ENCODE measurements around the gene SRSF9. TPM values are rescaled to one million over a fixed set of nuclear protein-coding genes. Genes with fewer than 3 reads are reported as not detected.

The SRSF9 gene
- total RNA-seq, 2 experiments from 2014 or later: 124 TPM

DNA sequence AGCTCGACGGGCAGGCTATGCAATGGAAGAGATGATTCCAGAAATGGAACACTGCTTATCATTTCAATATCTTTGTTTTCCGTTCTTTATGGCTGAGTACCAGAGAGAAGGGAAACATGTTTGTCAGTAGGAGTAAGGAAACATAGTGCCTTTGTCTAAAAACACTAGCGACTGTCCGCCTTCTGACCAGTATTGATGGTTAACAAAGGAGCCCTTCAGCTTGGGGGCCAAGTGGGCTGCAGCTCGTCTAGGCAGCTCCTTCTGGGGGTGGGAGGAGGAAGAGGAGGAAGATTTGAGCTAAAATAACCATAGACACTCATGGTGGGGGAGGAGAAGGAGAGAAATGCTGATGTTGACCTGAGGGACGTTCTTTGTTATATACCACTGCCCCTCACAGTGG is 44.5 kb upstream of the SRSF9 start:
- intact Hi-C loops (cut with DNase I, micrococcal nuclease): no loop called here
- no peak overlapping the region for H3K4me3 ChIP-seq (ENCODE audit: low read length)
- peaks cover 41% of the 10 kb centered on the region for H3K36me3 ChIP-seq (ENCODE audit: insufficient read depth, low read length)
- Mint-ChIP-seq H3K27ac (no peak overlapping the region), H3K4me3 (no peak overlapping the region), H3K9me3 (no peaks in the 10 kb centered on the region), H3K36me3 (ENCODE audit: low read depth) (peaks cover 43% of the 10 kb centered on the region), H3K27me3 (no peaks in the 10 kb centered on the region), H3K4me1 (ENCODE audit: low read depth) (no peaks in the 10 kb centered on the region)
- no peak overlapping the region for H3K27ac ChIP-seq (ENCODE audit: low read depth in 1 of 2, low read length in 2 of 2)
- ChIA-PET POLR2A (interaction anchor here (0.6 kb wide), 1 partner anchor 38 kb away, joined by 3 read pairs; no protein-coding TSS in a partner anchor), CTCF (interaction anchor here (1.1 kb wide), 1 partner anchor 9 kb away, joined by 4 read pairs; no protein-coding TSS in a partner anchor)
- DNase-seq (no peak), ATAC-seq (ENCODE audit: poor library complexity) (no peak)
- no peaks in the 10 kb centered on the region for H3K27me3 ChIP-seq (ENCODE audit: control insufficient read depth in 1 of 2, insufficient read depth in 2 of 2, low read length in 2 of 2)
- TF ChIP-seq, protein P1, sequence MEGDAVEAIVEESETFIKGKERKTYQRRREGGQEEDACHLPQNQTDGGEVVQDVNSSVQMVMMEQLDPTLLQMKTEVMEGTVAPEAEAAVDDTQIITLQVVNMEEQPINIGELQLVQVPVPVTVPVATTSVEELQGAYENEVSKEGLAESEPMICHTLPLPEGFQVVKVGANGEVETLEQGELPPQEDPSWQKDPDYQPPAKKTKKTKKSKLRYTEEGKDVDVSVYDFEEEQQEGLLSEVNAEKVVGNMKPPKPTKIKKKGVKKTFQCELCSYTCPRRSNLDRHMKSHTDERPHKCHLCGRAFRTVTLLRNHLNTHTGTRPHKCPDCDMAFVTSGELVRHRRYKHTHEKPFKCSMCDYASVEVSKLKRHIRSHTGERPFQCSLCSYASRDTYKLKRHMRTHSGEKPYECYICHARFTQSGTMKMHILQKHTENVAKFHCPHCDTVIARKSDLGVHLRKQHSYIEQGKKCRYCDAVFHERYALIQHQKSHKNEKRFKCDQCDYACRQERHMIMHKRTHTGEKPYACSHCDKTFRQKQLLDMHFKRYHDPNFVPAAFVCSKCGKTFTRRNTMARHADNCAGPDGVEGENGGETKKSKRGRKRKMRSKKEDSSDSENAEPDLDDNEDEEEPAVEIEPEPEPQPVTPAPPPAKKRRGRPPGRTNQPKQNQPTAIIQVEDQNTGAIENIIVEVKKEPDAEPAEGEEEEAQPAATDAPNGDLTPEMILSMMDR (IDR thresholded peaks at IDR 0.05): no peak
- no peaks in the 10 kb centered on the region for H3K4me1 ChIP-seq (ENCODE audit: insufficient read depth, low read length)
- H3K9me3 ChIP-seq (ENCODE audit: control insufficient read depth in 1 of 2, insufficient read depth in 1 of 2, low read length in 2 of 2): no peaks in the 10 kb centered on the region

DNA sequence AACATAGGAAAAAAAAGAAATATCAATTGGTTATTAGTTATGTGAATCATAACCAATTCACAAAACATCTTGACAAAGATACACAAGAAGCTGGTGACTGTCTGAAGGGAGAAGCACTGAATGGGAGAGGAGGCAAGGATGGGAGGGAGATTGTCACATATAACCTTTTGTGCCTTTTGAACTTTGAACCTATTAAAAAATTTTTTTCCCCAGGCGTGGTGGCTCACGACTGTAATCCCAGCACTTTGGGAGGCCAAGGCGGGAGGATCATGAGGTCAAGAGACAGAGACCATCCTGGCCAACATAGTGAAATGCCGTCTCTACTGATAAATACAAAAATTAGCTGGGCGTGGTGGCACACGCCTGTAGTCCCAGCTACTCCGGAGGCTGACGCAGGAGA is 39.0 kb upstream of the SRSF9 start:
- Histone ChIP-seq H3K4me3 (ENCODE audit: low read length) (no peak overlapping the region), H3K4me1 (ENCODE audit: insufficient read depth, low read length) (no peaks in the 10 kb centered on the region), H3K9me3 (ENCODE audit: control insufficient read depth in 1 of 2, insufficient read depth in 1 of 2, low read length in 2 of 2) (no peaks in the 10 kb centered on the region), H3K36me3 (ENCODE audit: insufficient read depth, low read length) (peaks cover 42% of the 10 kb centered on the region), H3K27me3 (ENCODE audit: control insufficient read depth in 1 of 2, insufficient read depth in 2 of 2, low read length in 2 of 2) (no peaks in the 10 kb centered on the region), H3K27ac (ENCODE audit: low read depth in 1 of 2, low read length in 2 of 2) (no peak overlapping the region)
- TF ChIP-seq, protein P1 (IDR thresholded peaks at IDR 0.05): no peak
- CTCF ChIA-PET: no interaction called here
- Mint-ChIP-seq H3K9me3 (no peaks in the 10 kb centered on the region), H3K4me1 (ENCODE audit: low read depth) (no peaks in the 10 kb centered on the region), H3K4me3 (no peak overlapping the region), H3K27ac (no peak overlapping the region), H3K36me3 (ENCODE audit: low read depth) (peaks cover 43% of the 10 kb centered on the region), H3K27me3 (no peaks in the 10 kb centered on the region)
- intact Hi-C loops (cut with DNase I, micrococcal nuclease): no loop called here
- ATAC-seq (ENCODE audit: poor library complexity) (no peak), DNase-seq (no peak)
- POLR2A ChIA-PET: no interaction called here

DNA sequence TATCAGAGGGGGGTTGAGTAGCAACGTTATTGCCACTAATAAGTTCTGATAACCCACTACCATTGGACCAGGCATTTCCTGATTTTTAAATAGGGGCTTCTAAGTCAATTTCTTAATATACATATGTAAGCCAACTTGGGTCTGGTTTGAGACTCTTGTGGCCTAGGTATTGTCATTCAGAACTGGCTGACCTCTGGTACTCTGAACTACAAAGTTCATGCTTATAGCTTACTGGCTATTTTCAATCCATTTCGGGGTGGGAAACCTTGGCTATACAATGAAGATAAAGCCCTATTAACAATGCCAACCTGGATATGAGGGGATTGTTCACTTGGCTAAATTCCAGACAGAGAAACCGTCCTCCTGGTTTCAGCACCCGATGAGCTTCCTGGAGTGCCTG is 35.0 kb upstream of the SRSF9 start:
- H3K27ac ChIP-seq (ENCODE audit: low read depth in 1 of 2, low read length in 2 of 2): no peak overlapping the region
- H3K4me3 ChIP-seq (ENCODE audit: low read length): no peak overlapping the region
- no peak overlapping the region for H3K27ac Mint-ChIP-seq
- H3K27me3 Mint-ChIP-seq: no peaks in the 10 kb centered on the region
- no peak for ATAC-seq (ENCODE audit: poor library complexity)
- POLR2A ChIA-PET: interaction anchor here (0.6 kb wide), 1 partner anchor 37 kb away, joined by 3 read pairs; no protein-coding TSS in a partner anchor
- DNase-seq: no peak
- H3K36me3 ChIP-seq (ENCODE audit: insufficient read depth, low read length): peaks cover 47% of the 10 kb centered on the region
- H3K9me3 Mint-ChIP-seq: no peaks in the 10 kb centered on the region
- H3K4me3 Mint-ChIP-seq: no peak overlapping the region
- H3K27me3 ChIP-seq (ENCODE audit: control insufficient read depth in 1 of 2, insufficient read depth in 2 of 2, low read length in 2 of 2): no peaks in the 10 kb centered on the region
- intact Hi-C loops (cut with DNase I, micrococcal nuclease): no loop called here
- H3K36me3 Mint-ChIP-seq (ENCODE audit: low read depth): peaks cover 46% of the 10 kb centered on the region
- TF ChIP-seq, protein P1 (IDR thresholded peaks at IDR 0.05): no peak
- CTCF ChIA-PET: interaction anchor here (0.9 to 1.1 kb wide), 2 partner anchors 9 to 203 kb away, joined by 3 to 4 read pairs; partner anchors contain the start of gene SIRT4
- peaks cover 7% of the 10 kb centered on the region for H3K4me1 Mint-ChIP-seq (ENCODE audit: low read depth)
- no peaks in the 10 kb centered on the region for H3K4me1 ChIP-seq (ENCODE audit: insufficient read depth, low read length)
- H3K9me3 ChIP-seq (ENCODE audit: control insufficient read depth in 1 of 2, insufficient read depth in 1 of 2, low read length in 2 of 2): no peaks in the 10 kb centered on the region
